Astrocyte (in vitro differentiated cells and primary cell): ENCODE data around the gene CRYZ. TPM values are rescaled to one million over a fixed set of nuclear protein-coding genes. Genes with fewer than 3 reads are reported as not detected.

Experiments used
- DNase-seq: peaks from one replicate; pipeline ENCODE4 v3.0.0-alpha.2; 2010; ENCODE audit warnings: low read depth
- FAIRE-seq: peaks from 2 replicates; lab custom pipeline; 2011; peaks lifted over from hg19 to GRCh38; lab: Jason Lieb, UNC
- H2AFZ ChIP-seq: 2 replicates; pipeline ENCODE4 v1.6.0; 2012; ENCODE audit warnings: low read depth, low read length, inconsistent platforms
- H3K27ac ChIP-seq: 2 replicates; pipeline ENCODE4 v1.5.1; 2011; ENCODE audit warnings: low read depth, low read length, inconsistent platforms
- H3K27me3 ChIP-seq: 2 replicates; pipeline ENCODE4 v1.6.0; 2011; ENCODE audit warnings: low read length, inconsistent platforms; ENCODE audit not compliant: insufficient read depth
- H3K36me3 ChIP-seq: 2 replicates; pipeline ENCODE4 v1.5.1; 2011; ENCODE audit warnings: low read length, inconsistent platforms; ENCODE audit not compliant: insufficient read depth
- H3K4me1 ChIP-seq: 2 replicates; pipeline ENCODE4 v1.5.1; 2011; ENCODE audit warnings: low read length, inconsistent platforms; ENCODE audit not compliant: insufficient read depth
- H3K4me2 ChIP-seq: 2 replicates; pipeline ENCODE4 v1.6.0; 2012; ENCODE audit warnings: low read length, inconsistent platforms
- H3K4me3 ChIP-seq: 2 replicates; pipeline ENCODE4 v1.5.1; 2011; ENCODE audit warnings: low read depth, mild to moderate bottlenecking, low read length, inconsistent platforms; ENCODE audit not compliant: insufficient read depth
- H3K79me2 ChIP-seq: 2 replicates; pipeline ENCODE4 v1.6.0; 2012; ENCODE audit warnings: mild to moderate bottlenecking, low read length, inconsistent platforms; ENCODE audit not compliant: insufficient read depth
- H3K9ac ChIP-seq: 2 replicates; pipeline ENCODE4 v1.6.0; 2012; ENCODE audit warnings: mild to moderate bottlenecking, low read length, inconsistent platforms
- H3K9me3 ChIP-seq: 2 replicates; pipeline ENCODE4 v1.5.1; 2012; ENCODE audit warnings: low read depth, mild to moderate bottlenecking, low read length, inconsistent platforms; ENCODE audit not compliant: insufficient read depth
- H4K20me1 ChIP-seq: 2 replicates; pipeline ENCODE4 v1.6.0; 2012; ENCODE audit warnings: low read length, inconsistent platforms; ENCODE audit not compliant: insufficient read depth
- H3K27ac Mint-ChIP-seq: one replicate; pipeline ENCODE4 v1.8.0; 2021; ENCODE audit warnings: mild to moderate bottlenecking, mixed read lengths; ENCODE audit not compliant: unreplicated experiment
- H3K27me3 Mint-ChIP-seq: one replicate; pipeline ENCODE4 v1.8.0; 2021; ENCODE audit warnings: low read depth, mixed read lengths; ENCODE audit not compliant: unreplicated experiment
- H3K36me3 Mint-ChIP-seq: one replicate; pipeline ENCODE4 v1.8.0; 2021; ENCODE audit warnings: low read depth, mixed read lengths; ENCODE audit not compliant: unreplicated experiment
- H3K4me1 Mint-ChIP-seq: one replicate; pipeline ENCODE4 v1.8.0; 2021; ENCODE audit warnings: low read depth, mixed read lengths; ENCODE audit not compliant: unreplicated experiment
- H3K4me3 Mint-ChIP-seq: one replicate; pipeline ENCODE4 v1.8.0; 2021; ENCODE audit warnings: mild to moderate bottlenecking, moderate library complexity, mixed read lengths; ENCODE audit not compliant: unreplicated experiment
- H3K9me3 Mint-ChIP-seq: one replicate; pipeline ENCODE4 v1.8.0; 2021; ENCODE audit warnings: mild to moderate bottlenecking, mixed read lengths; ENCODE audit not compliant: unreplicated experiment
- CTCF ChIP-seq: IDR thresholded peaks from 2 replicates; pipeline ENCODE4 v1.5.1; 2011; ENCODE audit warnings: low read depth, mild to moderate bottlenecking, inconsistent platforms, low read length, moderate library complexity; ENCODE audit not compliant: insufficient read depth
- EZH2 ChIP-seq: IDR thresholded peaks from 2 replicates; pipeline ENCODE4 v1.6.1; 2012; ENCODE audit warnings: mild to moderate bottlenecking, low read length, inconsistent platforms; ENCODE audit not compliant: insufficient read depth
- total RNA-seq: library from RNA; stranded (reverse); gene quantifications from 2 replicates; pipeline ENCODE4 v1.2.1, GENCODE V29; 2021

CRYZ gene
- total RNA-seq, 1 donor from 2014 or later: 31.0 TPM

- H3K4me1 Mint-ChIP-seq: peaks cover 8% of the 10 kb centered on the region
- H3K4me3 Mint-ChIP-seq: no peak overlapping the region
- Histone ChIP-seq H3K27ac (no peak overlapping the region), H3K4me2 (no peak overlapping the region), H3K4me1 (no peaks in the 10 kb centered on the region), H3K27me3 (no peaks in the 10 kb centered on the region), H4K20me1 (no peaks in the 10 kb centered on the region), H3K36me3 (peaks cover 25% of the 10 kb centered on the region), H3K9me3 (no peaks in the 10 kb centered on the region), H3K79me2 (no peaks in the 10 kb centered on the region), H2AFZ (no peak overlapping the region), H3K9ac (no peak overlapping the region), H3K4me3 (no peak overlapping the region)
- H3K27me3 Mint-ChIP-seq: no peaks in the 10 kb centered on the region
- peak overlapping the region; percentile 8 for H3K27ac Mint-ChIP-seq
- TF ChIP-seq CTCF (no peak), EZH2 (no peak)
- no peak for FAIRE-seq
- no peak for DNase-seq
- peaks cover 2% of the 10 kb centered on the region for H3K9me3 Mint-ChIP-seq
- peaks cover 17% of the 10 kb centered on the region for H3K36me3 Mint-ChIP-seq
Observed at GRCh38 chr1:74714429-74715235, 18.2 kb downstream of the CRYZ start.

GRCh38 chr1:74713849-74714248 lies 19.0 kb downstream of the CRYZ start:
- Mint-ChIP-seq H3K4me3 (no peak overlapping the region), H3K27ac (peak overlapping the region; percentile 23), H3K4me1 (peaks cover 8% of the 10 kb centered on the region), H3K36me3 (peaks cover 17% of the 10 kb centered on the region), H3K27me3 (no peaks in the 10 kb centered on the region), H3K9me3 (peaks cover 2% of the 10 kb centered on the region)
- no peaks in the 10 kb centered on the region for H3K4me1 ChIP-seq
- H3K36me3 ChIP-seq: peaks cover 24% of the 10 kb centered on the region
- no peak for DNase-seq
- no peak overlapping the region for H2AFZ ChIP-seq
- no peak overlapping the region for H3K4me3 ChIP-seq
- H3K27ac ChIP-seq: no peak overlapping the region
- FAIRE-seq: no peak
- H3K79me2 ChIP-seq: no peaks in the 10 kb centered on the region
- no peaks in the 10 kb centered on the region for H3K9me3 ChIP-seq
- no peaks in the 10 kb centered on the region for H3K27me3 ChIP-seq
- H3K9ac ChIP-seq: no peak overlapping the region
- TF ChIP-seq EZH2: no peak
- TF ChIP-seq CTCF: no peak
- no peak overlapping the region for H3K4me2 ChIP-seq
- no peaks in the 10 kb centered on the region for H4K20me1 ChIP-seq

- no peaks in the 10 kb centered on the region for H3K79me2 ChIP-seq
- TF ChIP-seq CTCF: no peak
- no peak for TF ChIP-seq EZH2
- no peaks in the 10 kb centered on the region for H4K20me1 ChIP-seq
- H3K36me3 ChIP-seq: peaks cover 23% of the 10 kb centered on the region
- H3K9me3 ChIP-seq: no peaks in the 10 kb centered on the region
- Mint-ChIP-seq H3K36me3 (peaks cover 17% of the 10 kb centered on the region), H3K27ac (no peak overlapping the region), H3K9me3 (peaks cover 2% of the 10 kb centered on the region), H3K4me3 (no peak overlapping the region), H3K27me3 (no peaks in the 10 kb centered on the region), H3K4me1 (peaks cover 8% of the 10 kb centered on the region)
- no peak overlapping the region for H3K4me2 ChIP-seq
- H3K4me1 ChIP-seq: no peaks in the 10 kb centered on the region
- DNase-seq: peak; percentile 9
- H2AFZ ChIP-seq: no peak overlapping the region
- no peak overlapping the region for H3K4me3 ChIP-seq
- FAIRE-seq: no peak
- H3K27me3 ChIP-seq: no peaks in the 10 kb centered on the region
- no peak overlapping the region for H3K27ac ChIP-seq
- no peak overlapping the region for H3K9ac ChIP-seq
Observed at GRCh38 chr1:74712881-74713280, 20.0 kb downstream of the CRYZ start.
